Keratinocyte (primary cell): ENCODE measurements around the gene PCDHGB5. TPM values are rescaled to one million over a fixed set of nuclear protein-coding genes. Genes with fewer than 3 reads are reported as not detected.

Experiments
- DNase-seq: peaks from one replicate; pipeline ENCODE4 v3.0.0-alpha.2; 2011; ENCODE audit warnings: low read depth, missing footprints, low spot score
- FAIRE-seq: peaks from 2 replicates; lab custom pipeline; 2011; peaks lifted over from hg19 to GRCh38; lab: Jason Lieb, UNC
- H2AFZ ChIP-seq: 2 replicates; pipeline ENCODE4 v1.6.0; 2012; ENCODE audit warnings: low read length, control low read depth, inconsistent platforms; ENCODE audit not compliant: control insufficient read depth
- H3K27ac ChIP-seq: 2 replicates; pipeline ENCODE4 v1.5.1; 2011; ENCODE audit warnings: low read length; ENCODE audit not compliant: control insufficient read depth, insufficient read depth
- H3K27me3 ChIP-seq: 3 replicates; pipeline ENCODE4 v1.6.0; 2011; ENCODE audit warnings: low read length; ENCODE audit not compliant: control insufficient read depth, insufficient read depth; ENCODE audit errors: extremely low read depth
- H3K36me3 ChIP-seq, 2 experiments: 2 replicates in 1 of 2; 3 replicates in 1 of 2; pipeline ENCODE4 v1.5.1; 2011; ENCODE audit warnings: low read length in 2 of 2, mild to moderate bottlenecking in 1 of 2; ENCODE audit not compliant: control insufficient read depth in 2 of 2, insufficient read depth in 2 of 2; ENCODE audit errors: extremely low read depth in 1 of 2
- H3K4me1 ChIP-seq: 3 replicates; pipeline ENCODE4 v1.5.1; 2011; ENCODE audit warnings: low read length; ENCODE audit not compliant: control insufficient read depth, insufficient read depth; ENCODE audit errors: extremely low read depth
- H3K4me2 ChIP-seq: 3 replicates; pipeline ENCODE4 v1.6.0; 2011; ENCODE audit warnings: low read depth, low read length; ENCODE audit not compliant: control insufficient read depth, insufficient read depth; ENCODE audit errors: extremely low read depth
- H3K4me3 ChIP-seq, 3 experiments: fragments of 200-600 bp in 1 of 3; sonication (generic) in 1 of 3; 2 replicates in 2 of 3; 3 replicates in 1 of 3; pipeline ENCODE4 v1.5.1; 2011 to 2016; ENCODE audit warnings: low read length in 3 of 3, mild to moderate bottlenecking in 3 of 3, control low read depth in 2 of 3, inconsistent platforms in 1 of 3, low read depth in 1 of 3, mixed read lengths in 1 of 3, mixed run types in 1 of 3, moderate library complexity in 1 of 3; ENCODE audit not compliant: control insufficient read depth in 2 of 3, insufficient read depth in 2 of 3; ENCODE audit errors: extremely low read depth in 1 of 3
- H3K79me2 ChIP-seq: 2 replicates; pipeline ENCODE4 v1.6.0; 2012; ENCODE audit warnings: low read length; ENCODE audit not compliant: control insufficient read depth, insufficient read depth
- H3K9ac ChIP-seq: 3 replicates; pipeline ENCODE4 v1.6.0; 2011; ENCODE audit warnings: low read length; ENCODE audit not compliant: control insufficient read depth, insufficient read depth; ENCODE audit errors: extremely low read depth
- H3K9me1 ChIP-seq: 3 replicates; pipeline ENCODE4 v1.6.0; 2011; ENCODE audit warnings: low read length; ENCODE audit not compliant: control insufficient read depth, insufficient read depth; ENCODE audit errors: extremely low read depth
- H3K9me3 ChIP-seq: 2 replicates; pipeline ENCODE4 v1.5.1; 2012; ENCODE audit warnings: low read depth, low read length; ENCODE audit not compliant: control insufficient read depth
- H4K20me1 ChIP-seq: 3 replicates; pipeline ENCODE4 v1.6.0; 2011; ENCODE audit warnings: low read length; ENCODE audit not compliant: control insufficient read depth, insufficient read depth; ENCODE audit errors: extremely low read depth
- EZH2 ChIP-seq: IDR thresholded peaks from one replicate; pipeline ENCODE4 v1.6.1; 2012; ENCODE audit warnings: inconsistent platforms, mild to moderate bottlenecking, low read length, moderate library complexity
- dilution Hi-C: fragments of 300-500 bp; cut with MboI; formaldehyde crosslinking; loops from one replicate; pipeline ENCODE4 v1.7.0; 2020; ENCODE audit warnings: low sequenced_read_pairs; ENCODE audit not compliant: extremely low pct_ligation_motif_present
- polyA plus RNA-seq, 5 experiments: library from polyadenylated mRNA; depleted of rRNA in 3 of 5; stranded (reverse) in 3 of 5; stranded (forward) in 1 of 5; unstranded in 1 of 5; fragments of >200 nt; gene quantifications; 1 replicate in 1 of 5; 2 replicates in 3 of 5; 3 replicates in 1 of 5; pipeline versions ENCODE4 v1.2.1 to v1.2.3, GENCODE V29; 2011 to 2012; ENCODE audit warnings: missing spikeins in 2 of 5, low read depth in 1 of 5, low replicate concordance in 1 of 5
- TF ChIP-seq, protein P1 (sequence below), 3 experiments: IDR thresholded peaks in 1 of 3; conservative IDR thresholded peaks in 1 of 3; optimal IDR thresholded peaks in 1 of 3; 2 replicates in 2 of 3; 3 replicates in 1 of 3; pipeline versions ENCODE3 to v1.5.1; 2011; ENCODE audit warnings: low read length in 3 of 3, mild to moderate bottlenecking in 3 of 3, moderate library complexity in 2 of 3, control low read depth in 1 of 3, inconsistent platforms in 1 of 3; ENCODE audit not compliant: insufficient read depth in 2 of 3; ENCODE audit errors: extremely low read depth in 1 of 3

The PCDHGB5 gene
- polyA plus RNA-seq, 1 donor (not counting 4 experiments of a cell fraction or from before 2014, with no cell fraction given) = 1.8 TPM

DNA sequence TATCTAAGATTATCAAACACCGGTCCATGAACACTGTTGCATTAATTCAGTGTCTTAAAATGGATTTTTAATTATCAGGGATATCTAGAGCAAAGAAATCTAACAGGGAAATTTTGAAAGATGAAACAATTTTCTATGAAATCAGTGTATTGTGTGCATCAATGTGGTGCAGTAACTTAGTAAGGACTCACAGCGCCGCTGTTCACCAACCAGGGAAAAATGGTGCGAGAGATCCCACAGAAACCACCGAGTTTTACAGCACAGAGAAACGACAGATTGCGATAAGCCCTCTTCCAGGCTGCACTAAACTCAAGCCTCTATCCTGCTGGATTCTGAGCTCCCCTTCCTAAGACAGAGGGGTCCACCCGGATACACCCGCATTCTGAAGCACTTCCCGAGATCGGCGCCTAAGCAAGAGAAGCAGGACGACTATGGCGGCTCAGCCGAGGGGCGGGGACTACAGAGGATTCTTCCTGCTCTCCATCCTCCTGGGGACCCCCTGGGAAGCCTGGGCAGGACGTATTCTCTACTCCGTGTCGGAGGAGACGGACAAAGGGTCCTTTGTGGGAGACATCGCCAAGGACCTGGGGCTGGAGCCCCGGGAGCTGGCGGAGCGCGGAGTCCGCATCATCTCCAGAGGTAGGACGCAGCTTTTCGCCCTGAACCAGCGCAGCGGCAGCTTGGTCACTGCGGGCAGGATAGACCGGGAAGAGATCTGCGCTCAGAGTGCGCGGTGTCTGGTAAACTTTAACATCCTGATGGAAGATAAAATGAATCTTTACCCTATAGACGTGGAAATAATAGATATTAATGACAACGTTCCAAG lies 15.1 kb upstream of the PCDHGB5 start, which contains the start of gene PCDHGA7:
TSS of gene PCDHGA7 (plus strand) at position 274 of the 826 bp plus-strand sequence. CDS start at position 432, 158 bp downstream.
- H3K9ac ChIP-seq = no peak within 1 kb of the TSS
- H3K27ac ChIP-seq = no peak within 1 kb of the TSS
- TF ChIP-seq EZH2 = no peak
- TF ChIP-seq, protein P1, sequence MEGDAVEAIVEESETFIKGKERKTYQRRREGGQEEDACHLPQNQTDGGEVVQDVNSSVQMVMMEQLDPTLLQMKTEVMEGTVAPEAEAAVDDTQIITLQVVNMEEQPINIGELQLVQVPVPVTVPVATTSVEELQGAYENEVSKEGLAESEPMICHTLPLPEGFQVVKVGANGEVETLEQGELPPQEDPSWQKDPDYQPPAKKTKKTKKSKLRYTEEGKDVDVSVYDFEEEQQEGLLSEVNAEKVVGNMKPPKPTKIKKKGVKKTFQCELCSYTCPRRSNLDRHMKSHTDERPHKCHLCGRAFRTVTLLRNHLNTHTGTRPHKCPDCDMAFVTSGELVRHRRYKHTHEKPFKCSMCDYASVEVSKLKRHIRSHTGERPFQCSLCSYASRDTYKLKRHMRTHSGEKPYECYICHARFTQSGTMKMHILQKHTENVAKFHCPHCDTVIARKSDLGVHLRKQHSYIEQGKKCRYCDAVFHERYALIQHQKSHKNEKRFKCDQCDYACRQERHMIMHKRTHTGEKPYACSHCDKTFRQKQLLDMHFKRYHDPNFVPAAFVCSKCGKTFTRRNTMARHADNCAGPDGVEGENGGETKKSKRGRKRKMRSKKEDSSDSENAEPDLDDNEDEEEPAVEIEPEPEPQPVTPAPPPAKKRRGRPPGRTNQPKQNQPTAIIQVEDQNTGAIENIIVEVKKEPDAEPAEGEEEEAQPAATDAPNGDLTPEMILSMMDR (optimal IDR thresholded peaks at IDR 0.05 in 1 of 3, IDR thresholded peaks at IDR 0.05 in 1 of 3, conservative IDR thresholded peaks at IDR 0.05 in 1 of 3; ENCODE audit: extremely low read depth in 1 of 3, insufficient read depth in 2 of 3, low read length in 3 of 3) = peak; percentile 27 to 42 (median 39)
- H3K9me3 ChIP-seq = peaks cover 2% of the 10 kb centered on the region
- no peaks in the 10 kb centered on the region for H3K4me1 ChIP-seq
- dilution Hi-C loops = no loop called here
- H4K20me1 ChIP-seq = no peaks in the 10 kb centered on the region
- DNase-seq (no peak), FAIRE-seq (no peak)
- no peaks in the 10 kb centered on the region for H3K79me2 ChIP-seq
- H3K9me1 ChIP-seq = no peaks in the 10 kb centered on the region
- H3K36me3 ChIP-seq = no peaks in the 10 kb centered on the region
- peaks cover 5% of the 10 kb centered on the region for H3K27me3 ChIP-seq
- peak within 1 kb of the TSS; percentile 77 for H2AFZ ChIP-seq
- peak within 1 kb of the TSS; percentile 39 to 59 (median 45) for H3K4me3 ChIP-seq
- H3K4me2 ChIP-seq = peak within 1 kb of the TSS; percentile 34

DNA sequence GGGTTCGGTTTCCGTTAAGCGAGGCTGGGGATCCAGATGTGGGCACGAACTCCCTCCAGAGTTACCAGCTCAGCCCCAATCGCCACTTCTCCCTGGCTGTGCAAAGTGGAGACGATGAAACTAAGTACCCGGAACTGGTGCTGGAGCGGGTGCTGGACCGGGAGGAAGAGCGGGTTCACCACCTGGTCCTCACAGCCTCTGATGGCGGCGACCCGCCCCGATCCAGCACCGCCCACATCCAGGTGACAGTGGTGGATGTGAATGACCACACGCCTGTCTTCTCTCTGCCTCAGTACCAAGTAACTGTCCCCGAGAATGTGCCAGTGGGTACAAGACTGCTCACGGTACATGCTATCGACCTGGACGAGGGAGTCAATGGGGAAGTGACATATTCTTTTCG lies 14.4 kb upstream of the PCDHGB5 start:
- no peak for FAIRE-seq
- no peaks in the 10 kb centered on the region for H3K79me2 ChIP-seq
- dilution Hi-C loops = no loop called here
- peaks cover 5% of the 10 kb centered on the region for H3K27me3 ChIP-seq
- H3K9ac ChIP-seq = no peak overlapping the region
- H3K9me3 ChIP-seq = peaks cover 2% of the 10 kb centered on the region
- H3K4me1 ChIP-seq = no peaks in the 10 kb centered on the region
- DNase-seq = no peak
- peak overlapping the region; percentile 34 for H3K4me2 ChIP-seq
- TF ChIP-seq EZH2 = no peak
- no peak overlapping the region for H3K27ac ChIP-seq
- H4K20me1 ChIP-seq = no peaks in the 10 kb centered on the region
- H3K4me3 ChIP-seq = peak overlapping the region in 1 of 3 experiments; percentile 45
- no peaks in the 10 kb centered on the region for H3K9me1 ChIP-seq
- H3K36me3 ChIP-seq = no peaks in the 10 kb centered on the region
- H2AFZ ChIP-seq = no peak overlapping the region
